DMS153 (cell line): ENCODE results near the gene SPACA4.

ENCODE experiments used
- DNase-seq: peaks from one replicate; lab custom pipeline; 2025; lab: John Stamatoyannopoulos, UW

SPACA4 gene

DNA sequence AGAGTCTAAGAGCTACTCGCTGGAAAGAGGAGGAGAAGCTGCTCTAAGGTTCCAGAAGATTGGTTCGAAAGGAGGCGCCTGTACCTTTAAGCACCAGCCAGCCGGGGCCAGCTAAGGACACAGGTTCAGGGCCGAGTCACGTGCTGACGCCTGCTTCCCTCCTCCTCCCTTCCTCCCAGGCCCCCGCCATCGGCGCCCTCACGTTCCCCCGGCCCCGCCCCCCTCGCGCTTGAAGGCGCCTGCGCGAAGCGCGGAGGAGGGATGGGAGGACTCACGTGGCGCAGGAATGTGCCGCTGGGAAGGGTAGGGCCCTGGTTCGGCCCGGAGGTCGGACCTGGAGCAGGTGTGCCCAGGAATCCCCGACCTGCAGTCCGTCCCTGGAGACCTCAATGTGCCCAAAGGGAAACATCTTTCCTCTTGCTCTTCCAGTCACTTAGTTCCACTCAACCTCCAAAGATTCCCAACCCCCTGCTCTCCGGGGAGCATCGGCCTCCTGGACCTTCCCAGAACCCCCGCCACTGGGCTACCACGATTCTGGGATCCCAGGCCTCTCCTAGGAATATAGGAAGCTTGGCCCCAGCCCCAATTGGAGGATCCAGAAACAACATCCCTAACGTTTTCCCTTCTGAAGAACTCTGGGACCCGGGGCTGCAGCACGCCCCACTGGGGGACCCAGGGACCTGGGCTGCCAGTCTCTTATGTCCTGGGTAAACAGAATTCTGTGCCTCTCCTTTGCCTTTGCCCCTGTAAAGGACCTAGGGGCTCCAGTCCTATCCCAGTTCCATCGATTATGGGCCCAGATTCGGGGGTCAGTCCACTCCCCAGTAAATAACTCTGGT lies 28.1 kb downstream of the SPACA4 start:
- DNase-seq, result peak; percentile 90

- DNase-seq, result peak; percentile 47
These were observed 28.9 kb downstream of the SPACA4 start for GRCh38 chr19:48635263-48635965.

GRCh38 chr19:48635966-48636858 lies 29.7 kb downstream of the SPACA4 start:
- DNase-seq, result no peak

GRCh38 chr19:48636859-48637448 lies 30.4 kb downstream of the SPACA4 start, which contains the start of gene DBP:
Gene DBP, minus strand, starts transcription at chr19:48637379. Its CDS starts 385 bp downstream, at chr19:48636994.
- no peak for DNase-seq

GRCh38 chr19:48637449-48637947 lies 31.0 kb downstream of the SPACA4 start:
- DNase-seq, result peak; percentile 99

- DNase-seq, result peak; percentile 85
These were observed 31.6 kb downstream of the SPACA4 start for GRCh38 chr19:48637948-48638830.

- no peak for DNase-seq
These were observed 32.4 kb downstream of the SPACA4 start for GRCh38 chr19:48638831-48639381.

DNA sequence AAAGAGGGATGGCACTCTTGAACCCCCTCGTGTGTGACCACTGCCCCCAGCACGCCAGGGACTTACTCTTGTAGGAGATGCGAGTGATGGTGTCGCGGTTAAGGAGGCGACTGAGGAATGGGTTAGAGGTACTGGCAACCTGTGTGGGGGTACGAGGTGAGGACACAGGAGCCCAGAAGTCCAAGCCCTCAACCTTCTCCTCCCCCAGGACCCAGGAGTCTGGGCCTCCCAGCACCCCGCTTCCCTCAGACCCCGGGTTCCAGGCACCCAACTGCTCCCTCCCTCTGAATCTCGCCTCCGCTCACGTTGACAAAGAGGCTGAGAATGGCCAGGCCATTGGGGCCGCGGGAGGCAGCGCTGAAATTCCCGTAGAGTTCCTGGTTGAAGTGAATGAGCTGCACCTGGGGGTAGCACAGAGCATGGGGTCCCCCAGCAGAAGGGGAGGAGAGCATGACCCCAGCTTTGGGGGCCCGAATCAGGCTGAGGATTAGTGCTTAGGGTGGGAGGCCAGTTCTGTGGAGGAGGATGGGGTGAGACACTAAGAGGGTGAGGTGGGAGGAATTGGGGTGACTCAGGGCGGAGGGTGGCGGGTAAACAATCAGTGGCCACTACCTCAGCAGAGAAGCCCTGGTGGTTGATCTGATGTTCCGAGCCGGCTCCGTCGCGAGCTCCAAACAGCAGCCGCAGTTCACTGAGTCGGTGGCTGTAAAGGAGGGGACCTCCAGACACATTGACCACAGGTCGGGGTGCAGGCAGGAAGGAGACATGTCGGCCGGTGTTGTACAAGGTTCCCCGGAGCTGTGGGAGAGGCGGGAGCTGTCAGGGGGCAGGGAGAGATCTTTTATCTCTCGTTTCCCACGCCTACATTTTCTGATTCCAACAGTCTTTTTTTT lies 33.2 kb downstream of the SPACA4 start:
- DNase-seq, result no peak

DNA sequence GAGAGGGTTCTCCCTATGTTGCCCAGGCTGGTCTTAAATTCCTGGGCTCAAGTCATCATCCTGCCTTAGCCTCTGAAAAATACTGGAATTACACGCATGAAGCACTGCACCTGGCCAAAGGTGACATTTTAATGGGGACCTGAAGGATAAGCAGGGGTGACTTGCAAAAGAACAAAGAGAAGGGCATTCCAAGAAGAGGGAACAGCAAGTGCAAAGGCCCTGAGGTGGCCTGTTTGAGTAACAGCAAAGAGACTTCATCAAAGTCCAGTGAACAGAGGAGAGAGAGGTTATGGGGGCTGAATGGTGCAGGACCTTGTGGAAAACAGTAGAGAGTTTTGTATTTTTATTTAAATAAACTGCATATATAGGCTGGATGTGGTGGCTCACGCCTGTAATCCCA lies 35.3 kb downstream of the SPACA4 start:
- no peak for DNase-seq

- no peak for DNase-seq
These were observed 36.3 kb downstream of the SPACA4 start for GRCh38 chr19:48642862-48643261.

- no peak for DNase-seq
These were observed 37.8 kb downstream of the SPACA4 start for GRCh38 chr19:48644355-48644754.

GRCh38 chr19:48644839-48645619 lies 38.5 kb downstream of the SPACA4 start:
- peak; percentile 69 for DNase-seq

DNA sequence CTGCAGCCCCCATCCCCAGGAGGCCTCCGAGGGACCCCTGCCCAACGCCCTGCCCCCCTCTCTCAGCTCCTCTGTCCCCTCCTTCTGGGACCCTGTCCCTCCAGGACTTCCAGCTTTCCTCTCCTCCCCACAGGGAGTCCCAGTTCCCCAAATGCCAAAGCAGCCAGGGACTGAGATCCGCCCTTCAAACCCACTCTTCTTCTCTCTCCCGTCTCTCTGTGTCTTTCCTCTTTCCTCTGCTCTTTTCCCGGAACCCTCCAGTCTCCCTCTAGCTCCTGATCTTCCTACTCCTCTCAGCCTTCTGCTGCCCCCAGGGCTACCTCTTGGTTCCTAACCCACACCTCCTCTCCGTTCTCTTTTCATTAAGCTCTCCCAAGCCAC lies 39.1 kb downstream of the SPACA4 start:
- DNase-seq, result no peak

DNA sequence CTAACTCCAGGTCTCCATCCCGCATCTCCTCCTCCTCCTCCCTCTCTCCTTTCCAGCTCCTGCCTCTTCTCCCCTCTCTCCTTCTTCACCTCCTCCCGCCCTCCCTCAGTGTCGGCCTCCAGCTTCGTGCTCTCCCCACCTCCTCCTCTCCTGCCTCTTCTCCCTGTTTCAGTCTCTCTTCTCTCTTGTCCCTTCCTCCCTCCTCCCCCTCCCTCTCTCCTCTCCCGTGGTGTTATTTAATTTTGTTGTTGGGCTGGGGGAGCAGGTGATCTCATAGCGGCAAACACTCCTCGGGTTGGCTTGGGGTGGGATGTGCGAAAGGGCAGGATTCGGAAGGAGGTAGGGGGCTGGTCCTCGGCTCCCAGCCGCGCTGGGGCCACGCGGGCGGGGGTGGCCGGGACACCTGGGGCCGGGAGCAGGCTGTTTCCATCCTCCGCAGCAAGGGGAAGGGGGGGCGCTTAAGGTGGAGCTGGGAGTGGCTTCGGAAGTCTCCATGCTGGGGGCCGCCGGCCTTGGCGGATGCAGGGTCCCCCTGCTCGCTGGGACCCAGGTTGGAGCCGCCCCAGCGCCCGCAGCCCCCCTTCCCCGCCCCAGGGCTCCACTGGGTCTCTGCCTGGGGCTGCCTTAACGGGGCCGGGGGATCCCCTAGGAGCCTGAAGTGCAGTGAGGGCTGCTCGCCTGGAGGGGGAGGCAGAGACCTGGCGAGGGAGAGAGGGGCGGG lies 39.6 kb downstream of the SPACA4 start, which contains the start of gene CA11:
TSS of gene CA11 (minus strand) at position 187 of the 721 bp plus-strand sequence. CDS start 555 bp downstream, outside the sequence.
- no peak for DNase-seq

- peak; percentile 85 for DNase-seq
These were observed 40.2 kb downstream of the SPACA4 start for GRCh38 chr19:48646722-48647216.

DNA sequence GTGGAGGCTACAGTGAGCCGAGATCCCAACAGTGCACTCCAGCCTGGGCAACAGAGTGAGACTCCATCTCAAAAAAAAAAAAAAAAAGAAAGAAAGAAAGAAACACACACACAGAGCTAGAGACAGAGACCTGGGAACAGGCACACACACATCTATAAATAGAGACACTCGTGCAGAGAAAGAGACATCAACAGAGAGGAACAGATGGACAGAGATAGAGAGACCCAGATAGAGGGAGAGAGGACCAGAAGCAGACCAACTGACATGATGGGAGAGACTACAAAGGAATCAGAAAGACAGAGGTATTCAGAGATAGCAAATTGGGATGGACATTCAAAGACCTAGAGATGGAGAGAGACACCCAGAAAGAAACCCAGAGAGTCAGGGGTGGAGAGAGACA lies 41.6 kb downstream of the SPACA4 start:
- DNase-seq, result no peak

- no peak for DNase-seq
These were observed 44.6 kb downstream of the SPACA4 start for GRCh38 chr19:48650974-48651682.
